Measurements from ENCODE around the gene RELL2. TPM values are rescaled to one million over a fixed set of nuclear protein-coding genes. Genes with fewer than 3 reads are reported as not detected.

RELL2 gene
- total RNA-seq, 4 donors from 2014 or later: 2.9 to 9.0 (median 5.7) TPM

GRCh38 chr5:141656396-141656795 is 19.6 kb downstream of the RELL2 start:
- WGBS: 94% methylated on average over 9 of the region's 9 CpGs
- DNase-seq (ENCODE audit: low spot score in 2 of 2): no peak
- H3K9me3 ChIP-seq: no peaks in the 10 kb centered on the region
- no peak overlapping the region for H3K27ac ChIP-seq
- no peak overlapping the region for H3K4me3 ChIP-seq
- peaks cover 5% of the 10 kb centered on the region for H3K4me1 ChIP-seq
- H3K27me3 ChIP-seq: no peaks in the 10 kb centered on the region
- H3K36me3 ChIP-seq: no peaks in the 10 kb centered on the region
- TF ChIP-seq CTCF (IDR thresholded peaks at IDR 0.05): no peak
- TF ChIP-seq POLR2A (IDR thresholded peaks at IDR 0.05): no peak
- no peak for TF ChIP-seq EP300 (IDR thresholded peaks at IDR 0.05)
- TF ChIP-seq POLR2AphosphoS5 (IDR thresholded peaks at IDR 0.05): no peak

- no peak overlapping the region for H3K27ac ChIP-seq
Observed at GRCh38 chr5:141657404-141657803, 20.6 kb downstream of the RELL2 start.

GRCh38 chr5:141657937-141658545 is 21.2 kb downstream of the RELL2 start:
- H3K4me1 ChIP-seq: no peaks in the 10 kb centered on the region
- WGBS: 81% methylated on average over 8 of the region's 8 CpGs
- TF ChIP-seq EP300 (IDR thresholded peaks at IDR 0.05) (no peak), POLR2A (IDR thresholded peaks at IDR 0.05) (no peak), CTCF (IDR thresholded peaks at IDR 0.05) (no peak), POLR2AphosphoS5 (IDR thresholded peaks at IDR 0.05) (no peak)
- H3K27ac ChIP-seq: no peak overlapping the region
- no peak overlapping the region for H3K4me3 ChIP-seq
- H3K36me3 ChIP-seq: no peaks in the 10 kb centered on the region
- DNase-seq (ENCODE audit: low spot score in 2 of 2): no peak
- H3K27me3 ChIP-seq: no peaks in the 10 kb centered on the region
- no peaks in the 10 kb centered on the region for H3K9me3 ChIP-seq

More at GRCh38 chr5:141657404-141657803, 20.6 kb downstream of the RELL2 start:
- no peak for DNase-seq (ENCODE audit: low spot score in 2 of 2)
- Histone ChIP-seq H3K4me1 (no peaks in the 10 kb centered on the region), H3K9me3 (no peaks in the 10 kb centered on the region), H3K4me3 (no peak overlapping the region), H3K36me3 (no peaks in the 10 kb centered on the region), H3K27me3 (no peaks in the 10 kb centered on the region)
- no peak for TF ChIP-seq CTCF (IDR thresholded peaks at IDR 0.05)
- TF ChIP-seq POLR2AphosphoS5 (IDR thresholded peaks at IDR 0.05): no peak
- no peak for TF ChIP-seq EP300 (IDR thresholded peaks at IDR 0.05)
- no peak for TF ChIP-seq POLR2A (IDR thresholded peaks at IDR 0.05)
- WGBS: 87% methylated on average over 1 of the region's 1 CpG

GRCh38 chr5:141662028-141662427 is 25.2 kb downstream of the RELL2 start:
- Histone ChIP-seq H3K4me3 (no peak overlapping the region), H3K9me3 (no peaks in the 10 kb centered on the region), H3K27ac (no peak overlapping the region), H3K4me1 (no peaks in the 10 kb centered on the region), H3K27me3 (no peaks in the 10 kb centered on the region), H3K36me3 (no peaks in the 10 kb centered on the region)
- no peak for DNase-seq (ENCODE audit: low spot score in 2 of 2)
- WGBS: 84% methylated on average over 11 of the region's 17 CpGs
- TF ChIP-seq POLR2AphosphoS5 (IDR thresholded peaks at IDR 0.05): no peak
- TF ChIP-seq EP300 (IDR thresholded peaks at IDR 0.05): no peak
- no peak for TF ChIP-seq CTCF (IDR thresholded peaks at IDR 0.05)
- no peak for TF ChIP-seq POLR2A (IDR thresholded peaks at IDR 0.05)

GRCh38 chr5:141663506-141663905 is 26.7 kb downstream of the RELL2 start:
- no peak for DNase-seq (ENCODE audit: low spot score in 2 of 2)
- TF ChIP-seq POLR2A (IDR thresholded peaks at IDR 0.05) (no peak), CTCF (IDR thresholded peaks at IDR 0.05) (no peak), POLR2AphosphoS5 (IDR thresholded peaks at IDR 0.05) (no peak), EP300 (IDR thresholded peaks at IDR 0.05) (no peak)

More at GRCh38 chr5:141663506-141663905, 26.7 kb downstream of the RELL2 start:
- no peaks in the 10 kb centered on the region for H3K4me1 ChIP-seq
- WGBS: 88% methylated on average over 8 of the region's 8 CpGs
- no peak overlapping the region for H3K4me3 ChIP-seq
- no peak overlapping the region for H3K27ac ChIP-seq
- no peaks in the 10 kb centered on the region for H3K36me3 ChIP-seq
- no peaks in the 10 kb centered on the region for H3K9me3 ChIP-seq
- H3K27me3 ChIP-seq: no peaks in the 10 kb centered on the region
